IPS-20b (cell line): Measurements from ENCODE around the gene RALGAPB.

Experiments
- H3K27ac ChIP-seq: one replicate; pipeline ENCODE4 v1.5.1; 2013; ENCODE audit warnings: low read length
- H3K27me3 ChIP-seq: 2 replicates; pipeline ENCODE4 v1.6.1; 2013; ENCODE audit warnings: mild to moderate bottlenecking, low read length, inconsistent platforms; ENCODE audit not compliant: insufficient read depth
- H3K36me3 ChIP-seq: 2 replicates; pipeline ENCODE4 v1.6.1; 2013; ENCODE audit warnings: low read depth, mild to moderate bottlenecking, inconsistent platforms, low read length, moderate library complexity; ENCODE audit not compliant: insufficient read depth
- H3K4me1 ChIP-seq: 2 replicates; pipeline ENCODE4 v1.6.1; 2013; ENCODE audit warnings: mild to moderate bottlenecking, control low read depth, inconsistent platforms, low read length, moderate library complexity; ENCODE audit not compliant: insufficient read depth
- H3K4me3 ChIP-seq: 2 replicates; pipeline ENCODE4 v1.5.1; 2013; ENCODE audit warnings: mild to moderate bottlenecking, low read length, inconsistent platforms
- H3K9ac ChIP-seq: 2 replicates; pipeline ENCODE4 v1.6.1; 2013; ENCODE audit warnings: low read depth, mild to moderate bottlenecking, inconsistent platforms, low read length, moderate library complexity
- H3K9me3 ChIP-seq: 2 replicates; pipeline ENCODE4 v1.6.1; 2013; ENCODE audit warnings: mild to moderate bottlenecking, low read depth, low read length, inconsistent platforms; ENCODE audit not compliant: insufficient read depth

RALGAPB gene

GRCh38 chr20:38536310-38536709 lies 63.7 kb downstream of the RALGAPB start:
- Histone ChIP-seq H3K27ac (no peak overlapping the region), H3K4me3 (no peak overlapping the region), H3K36me3 (peaks cover 95% of the 10 kb centered on the region), H3K9me3 (no peaks in the 10 kb centered on the region), H3K4me1 (no peaks in the 10 kb centered on the region), H3K9ac (no peak overlapping the region), H3K27me3 (no peaks in the 10 kb centered on the region)

GRCh38 chr20:38537176-38537575 lies 64.5 kb downstream of the RALGAPB start:
- Histone ChIP-seq H3K27me3 (no peaks in the 10 kb centered on the region), H3K4me3 (no peak overlapping the region), H3K4me1 (no peaks in the 10 kb centered on the region), H3K9me3 (no peaks in the 10 kb centered on the region), H3K9ac (no peak overlapping the region), H3K36me3 (peaks cover 97% of the 10 kb centered on the region), H3K27ac (no peak overlapping the region)

GRCh38 chr20:38538789-38539188 lies 66.1 kb downstream of the RALGAPB start:
- H3K4me1 ChIP-seq: no peaks in the 10 kb centered on the region
- H3K36me3 ChIP-seq: peaks cover 99% of the 10 kb centered on the region
- H3K9ac ChIP-seq: no peak overlapping the region
- H3K4me3 ChIP-seq: no peak overlapping the region
- H3K9me3 ChIP-seq: no peaks in the 10 kb centered on the region
- H3K27ac ChIP-seq: no peak overlapping the region
- H3K27me3 ChIP-seq: no peaks in the 10 kb centered on the region

GRCh38 chr20:38543014-38543906 lies 70.6 kb downstream of the RALGAPB start:
- no peak overlapping the region for H3K27ac ChIP-seq
- H3K4me1 ChIP-seq: no peaks in the 10 kb centered on the region
- H3K4me3 ChIP-seq: no peak overlapping the region
- H3K36me3 ChIP-seq: peaks cover 99% of the 10 kb centered on the region
- H3K9me3 ChIP-seq: no peaks in the 10 kb centered on the region
- H3K27me3 ChIP-seq: no peaks in the 10 kb centered on the region
- no peak overlapping the region for H3K9ac ChIP-seq

- Histone ChIP-seq H3K4me1 (no peaks in the 10 kb centered on the region), H3K27ac (no peak overlapping the region), H3K9me3 (no peaks in the 10 kb centered on the region), H3K4me3 (no peak overlapping the region), H3K36me3 (peaks cover 91% of the 10 kb centered on the region), H3K27me3 (no peaks in the 10 kb centered on the region), H3K9ac (no peak overlapping the region)
These were observed 73.1 kb downstream of the RALGAPB start for GRCh38 chr20:38545771-38546170.

- H3K36me3 ChIP-seq: peaks cover 91% of the 10 kb centered on the region
- no peak overlapping the region for H3K4me3 ChIP-seq
- no peaks in the 10 kb centered on the region for H3K4me1 ChIP-seq
- no peaks in the 10 kb centered on the region for H3K27me3 ChIP-seq
- H3K9me3 ChIP-seq: no peaks in the 10 kb centered on the region
- H3K27ac ChIP-seq: no peak overlapping the region
- no peak overlapping the region for H3K9ac ChIP-seq
These were observed 74.8 kb downstream of the RALGAPB start for GRCh38 chr20:38547288-38548085.

- Histone ChIP-seq H3K4me3 (no peak overlapping the region), H3K9me3 (no peaks in the 10 kb centered on the region), H3K27ac (no peak overlapping the region), H3K4me1 (no peaks in the 10 kb centered on the region), H3K36me3 (peaks cover 91% of the 10 kb centered on the region), H3K27me3 (no peaks in the 10 kb centered on the region), H3K9ac (no peak overlapping the region)
These were observed 75.9 kb downstream of the RALGAPB start for GRCh38 chr20:38548356-38549083.

GRCh38 chr20:38550274-38550673 lies 77.6 kb downstream of the RALGAPB start:
- Histone ChIP-seq H3K4me3 (no peak overlapping the region), H3K36me3 (peaks cover 92% of the 10 kb centered on the region), H3K9ac (no peak overlapping the region), H3K27ac (no peak overlapping the region), H3K4me1 (no peaks in the 10 kb centered on the region), H3K9me3 (no peaks in the 10 kb centered on the region), H3K27me3 (no peaks in the 10 kb centered on the region)

GRCh38 chr20:38551056-38551626 lies 78.5 kb downstream of the RALGAPB start:
- Histone ChIP-seq H3K27me3 (no peaks in the 10 kb centered on the region), H3K9me3 (no peaks in the 10 kb centered on the region), H3K36me3 (peaks cover 89% of the 10 kb centered on the region), H3K27ac (no peak overlapping the region), H3K4me1 (no peaks in the 10 kb centered on the region), H3K9ac (no peak overlapping the region), H3K4me3 (no peak overlapping the region)

GRCh38 chr20:38554986-38555385 lies 82.3 kb downstream of the RALGAPB start:
- H3K9ac ChIP-seq: no peak overlapping the region
- no peak overlapping the region for H3K4me3 ChIP-seq

GRCh38 chr20:38555395-38555794 lies 82.8 kb downstream of the RALGAPB start:
- peaks cover 10% of the 10 kb centered on the region; the same call in 1 of the 2 replicates for H3K4me1 ChIP-seq
- H3K9ac ChIP-seq: no peak overlapping the region
- no peaks in the 10 kb centered on the region for H3K9me3 ChIP-seq
- no peak overlapping the region for H3K4me3 ChIP-seq
- no peaks in the 10 kb centered on the region for H3K27me3 ChIP-seq
- peaks cover 87% of the 10 kb centered on the region for H3K36me3 ChIP-seq
- H3K27ac ChIP-seq: no peak overlapping the region

More at GRCh38 chr20:38554986-38555385, 82.3 kb downstream of the RALGAPB start:
- H3K27me3 ChIP-seq: no peaks in the 10 kb centered on the region
- H3K9me3 ChIP-seq: no peaks in the 10 kb centered on the region
- H3K36me3 ChIP-seq: peaks cover 85% of the 10 kb centered on the region
- no peak overlapping the region for H3K27ac ChIP-seq
- H3K4me1 ChIP-seq: peaks cover 10% of the 10 kb centered on the region; the same call in 1 of the 2 replicates
